ENCODE measurements around the gene KNSTRN. TPM values are rescaled to one million over a fixed set of nuclear protein-coding genes. Genes with fewer than 3 reads are reported as not detected.

Gene KNSTRN
- total and polyA plus RNA-seq, 2 of the 8 experiments (the other 6 are each of a cell fraction or from before 2014, with no cell fraction given): 25.1 to 79.4 TPM

GRCh38 chr15:40346579-40347558 lies 35.7 kb upstream of the KNSTRN start (continued):
- TF ChIP-seq ATF2 (IDR thresholded peaks at IDR 0.05; ENCODE audit: low read length) (no peak), RXRA (IDR thresholded peaks at IDR 0.05; ENCODE audit: insufficient read depth, low read depth, low read length) (no peak)

Measured in H1 (cell line).